ENCODE data around the gene NDUFC1. TPM values are rescaled to one million over a fixed set of nuclear protein-coding genes. Genes with fewer than 3 reads are reported as not detected.
"Not testable (repeated sequence)": the region's sequence is repeated elsewhere in the genome, so short reads cannot be mapped to it uniquely, and the experiment has no call there.

Gene NDUFC1
- polyA plus RNA-seq, 4 donors, result 90.9 to 194 (median 149) TPM

- WGBS, 3 donors, result 91 to 94% (median 93%) methylated on average over 4 of the region's 4 CpGs
- H3K27me3 ChIP-seq (ENCODE audit: control insufficient read depth in 3 of 3, insufficient read depth in 3 of 3, low read length in 3 of 3), result peaks cover 0 to 30% (median 16%) of the 10 kb centered on the region in 3 donors
- H3K9me3 ChIP-seq (ENCODE audit: control insufficient read depth in 2 of 2, insufficient read depth in 1 of 2, low read depth in 1 of 2, low read length in 1 of 2), result no peaks in the 10 kb centered on the region
- H3K27ac ChIP-seq (ENCODE audit: low read depth in 1 of 3, low read length in 2 of 3), result no peak overlapping the region
- FAIRE-seq (no peak), DNase-seq (no peak)
- H3K36me3 ChIP-seq (ENCODE audit: control insufficient read depth in 3 of 3, insufficient read depth in 2 of 3, low read depth in 1 of 3, low read length in 3 of 3), result no peaks in the 10 kb centered on the region
- peaks cover 0 to 8% (median 4%) of the 10 kb centered on the region in 3 donors for H3K4me1 ChIP-seq (ENCODE audit: control insufficient read depth in 3 of 3, insufficient read depth in 2 of 3, low read depth in 1 of 3, low read length in 2 of 3)
- H3K4me3 ChIP-seq (ENCODE audit: low read depth in 1 of 3, low read length in 3 of 3), result no peak overlapping the region
These were observed 27.0 kb downstream of the NDUFC1 start for GRCh38 chr4:139275281-139275735.

- 89 to 100% (median 95%) methylated on average over 1 of the region's 1 CpG for WGBS, 3 donors
- Histone ChIP-seq H3K27ac (ENCODE audit: low read depth in 1 of 3, low read length in 2 of 3) (no peak overlapping the region), H3K36me3 (ENCODE audit: control insufficient read depth in 3 of 3, insufficient read depth in 2 of 3, low read depth in 1 of 3, low read length in 3 of 3) (no peaks in the 10 kb centered on the region), H3K27me3 (ENCODE audit: control insufficient read depth in 3 of 3, insufficient read depth in 3 of 3, low read length in 3 of 3) (peaks cover 0 to 24% (median 11%) of the 10 kb centered on the region in 3 donors), H3K4me1 (ENCODE audit: control insufficient read depth in 3 of 3, insufficient read depth in 2 of 3, low read depth in 1 of 3, low read length in 2 of 3) (peaks cover 0 to 8% (median 4%) of the 10 kb centered on the region in 3 donors), H3K4me3 (ENCODE audit: low read depth in 1 of 3, low read length in 3 of 3) (no peak overlapping the region), H3K9me3 (ENCODE audit: control insufficient read depth in 2 of 2, insufficient read depth in 1 of 2, low read depth in 1 of 2, low read length in 1 of 2) (no peaks in the 10 kb centered on the region)
- no peak for FAIRE-seq
- no peak for DNase-seq
These were observed 27.5 kb downstream of the NDUFC1 start for GRCh38 chr4:139274790-139275189.

- peaks cover 0 to 1% (median under 1%) of the 10 kb centered on the region in 3 donors for H3K4me1 ChIP-seq (ENCODE audit: control insufficient read depth in 3 of 3, insufficient read depth in 2 of 3, low read depth in 1 of 3, low read length in 2 of 3)
- peaks cover 0 to 15% (median 4%) of the 10 kb centered on the region in 3 donors for H3K27me3 ChIP-seq (ENCODE audit: control insufficient read depth in 3 of 3, insufficient read depth in 3 of 3, low read length in 3 of 3)
- no peaks in the 10 kb centered on the region for H3K36me3 ChIP-seq (ENCODE audit: control insufficient read depth in 3 of 3, insufficient read depth in 2 of 3, low read depth in 1 of 3, low read length in 3 of 3)
- H3K27ac ChIP-seq (ENCODE audit: low read depth in 1 of 3, low read length in 2 of 3), result no peak overlapping the region
- FAIRE-seq (no peak), DNase-seq (no peak)
- WGBS, 3 donors, result 81 to 92% (median 83%) methylated on average over 1 of the region's 1 CpG
- H3K9me3 ChIP-seq (ENCODE audit: control insufficient read depth in 2 of 2, insufficient read depth in 1 of 2, low read depth in 1 of 2, low read length in 1 of 2), result no peaks in the 10 kb centered on the region
- no peak overlapping the region for H3K4me3 ChIP-seq (ENCODE audit: low read depth in 1 of 3, low read length in 3 of 3)
These were observed 28.4 kb downstream of the NDUFC1 start for GRCh38 chr4:139273835-139274234.

GRCh38 chr4:139267301-139267700, 35.0 kb downstream of the NDUFC1 start:
- FAIRE-seq, result no peak
- 90 to 100% (median 97%) methylated on average over 1 of the region's 1 CpG for WGBS, 3 donors
- no peak overlapping the region for H3K4me3 ChIP-seq (ENCODE audit: low read depth in 1 of 3, low read length in 3 of 3)

GRCh38 chr4:139266583-139267257, 35.6 kb downstream of the NDUFC1 start:
- no peaks in the 10 kb centered on the region for H3K9me3 ChIP-seq (ENCODE audit: control insufficient read depth in 2 of 2, insufficient read depth in 1 of 2, low read depth in 1 of 2, low read length in 1 of 2)
- H3K36me3 ChIP-seq (ENCODE audit: control insufficient read depth in 3 of 3, insufficient read depth in 2 of 3, low read depth in 1 of 3, low read length in 3 of 3), result no peaks in the 10 kb centered on the region
- WGBS, 3 donors, result 5 to 12% (median 7%) methylated on average over 14 of the region's 14 CpGs
- H3K27me3 ChIP-seq (ENCODE audit: control insufficient read depth in 3 of 3, insufficient read depth in 3 of 3, low read length in 3 of 3), result no peaks in the 10 kb centered on the region
- FAIRE-seq (no peak), DNase-seq (peak; percentile 66 to 81)
- H3K4me1 ChIP-seq (ENCODE audit: control insufficient read depth in 3 of 3, insufficient read depth in 2 of 3, low read depth in 1 of 3, low read length in 2 of 3), result no peaks in the 10 kb centered on the region
- H3K27ac ChIP-seq (ENCODE audit: low read depth in 1 of 3, low read length in 2 of 3), result peak overlapping the region in 1 of 3 donors; percentile 60
- H3K4me3 ChIP-seq (ENCODE audit: low read depth in 1 of 3, low read length in 3 of 3), result peak overlapping the region in 2 of 3 donors; percentile 21 to 30

More at GRCh38 chr4:139267301-139267700, 35.0 kb downstream of the NDUFC1 start:
- H3K36me3 ChIP-seq (ENCODE audit: control insufficient read depth in 3 of 3, insufficient read depth in 2 of 3, low read depth in 1 of 3, low read length in 3 of 3), result no peaks in the 10 kb centered on the region
- no peaks in the 10 kb centered on the region for H3K27me3 ChIP-seq (ENCODE audit: control insufficient read depth in 3 of 3, insufficient read depth in 3 of 3, low read length in 3 of 3)
- no peak overlapping the region for H3K27ac ChIP-seq (ENCODE audit: low read depth in 1 of 3, low read length in 2 of 3)
- H3K9me3 ChIP-seq (ENCODE audit: control insufficient read depth in 2 of 2, insufficient read depth in 1 of 2, low read depth in 1 of 2, low read length in 1 of 2), result no peaks in the 10 kb centered on the region
- no peak for DNase-seq
- H3K4me1 ChIP-seq (ENCODE audit: control insufficient read depth in 3 of 3, insufficient read depth in 2 of 3, low read depth in 1 of 3, low read length in 2 of 3), result no peaks in the 10 kb centered on the region

- Histone ChIP-seq H3K4me1 (ENCODE audit: control insufficient read depth in 3 of 3, insufficient read depth in 2 of 3, low read depth in 1 of 3, low read length in 2 of 3) (no peaks in the 10 kb centered on the region), H3K9me3 (ENCODE audit: control insufficient read depth in 2 of 2, insufficient read depth in 1 of 2, low read depth in 1 of 2, low read length in 1 of 2) (no peaks in the 10 kb centered on the region), H3K27me3 (ENCODE audit: control insufficient read depth in 3 of 3, insufficient read depth in 3 of 3, low read length in 3 of 3) (no peaks in the 10 kb centered on the region), H3K36me3 (ENCODE audit: control insufficient read depth in 3 of 3, insufficient read depth in 2 of 3, low read depth in 1 of 3, low read length in 3 of 3) (no peaks in the 10 kb centered on the region), H3K4me3 (ENCODE audit: low read depth in 1 of 3, low read length in 3 of 3) (peak overlapping the region in 1 of 3 donors; percentile 30), H3K27ac (ENCODE audit: low read depth in 1 of 3, low read length in 2 of 3) (peak overlapping the region in 1 of 3 donors; percentile 60)
- DNase-seq (no peak), FAIRE-seq (no peak)
- WGBS, 3 donors, result 2 to 15% (median 6%) methylated on average over 1 of the region's 1 CpG
These were observed 36.1 kb downstream of the NDUFC1 start for GRCh38 chr4:139266208-139266582.

- FAIRE-seq (no peak), DNase-seq (no peak)
- Histone ChIP-seq H3K27me3 (ENCODE audit: control insufficient read depth in 3 of 3, insufficient read depth in 3 of 3, low read length in 3 of 3) (no peaks in the 10 kb centered on the region), H3K27ac (ENCODE audit: low read depth in 1 of 3, low read length in 2 of 3) (no peak overlapping the region), H3K36me3 (ENCODE audit: control insufficient read depth in 3 of 3, insufficient read depth in 2 of 3, low read depth in 1 of 3, low read length in 3 of 3) (no peaks in the 10 kb centered on the region), H3K4me3 (ENCODE audit: low read depth in 1 of 3, low read length in 3 of 3) (no peak overlapping the region), H3K4me1 (ENCODE audit: control insufficient read depth in 3 of 3, insufficient read depth in 2 of 3, low read depth in 1 of 3, low read length in 2 of 3) (no peaks in the 10 kb centered on the region), H3K9me3 (ENCODE audit: control insufficient read depth in 2 of 2, insufficient read depth in 1 of 2, low read depth in 1 of 2, low read length in 1 of 2) (no peaks in the 10 kb centered on the region)
- 51 to 58% (median 55%) methylated on average over 3 of the region's 3 CpGs for WGBS, 3 donors
These were observed 36.6 kb downstream of the NDUFC1 start for GRCh38 chr4:139265654-139266053.

- H3K4me1 ChIP-seq (ENCODE audit: control insufficient read depth in 3 of 3, insufficient read depth in 2 of 3, low read depth in 1 of 3, low read length in 2 of 3), result no peaks in the 10 kb centered on the region
- H3K36me3 ChIP-seq (ENCODE audit: control insufficient read depth in 3 of 3, insufficient read depth in 2 of 3, low read depth in 1 of 3, low read length in 3 of 3), result no peaks in the 10 kb centered on the region
- no peak overlapping the region for H3K27ac ChIP-seq (ENCODE audit: low read depth in 1 of 3, low read length in 2 of 3)
- H3K27me3 ChIP-seq (ENCODE audit: control insufficient read depth in 3 of 3, insufficient read depth in 3 of 3, low read length in 3 of 3), result no peaks in the 10 kb centered on the region
- DNase-seq (no peak), FAIRE-seq (peak; percentile 39)
- WGBS, 3 donors, result 64 to 80% (median 74%) methylated on average over 2 of the region's 2 CpGs
- H3K4me3 ChIP-seq (ENCODE audit: low read depth in 1 of 3, low read length in 3 of 3), result no peak overlapping the region
- no peaks in the 10 kb centered on the region for H3K9me3 ChIP-seq (ENCODE audit: control insufficient read depth in 2 of 2, insufficient read depth in 1 of 2, low read depth in 1 of 2, low read length in 1 of 2)
These were observed 45.9 kb downstream of the NDUFC1 start for GRCh38 chr4:139256349-139256748.

GRCh38 chr4:139255581-139255980, 46.7 kb downstream of the NDUFC1 start:
- H3K4me3 ChIP-seq (ENCODE audit: low read depth in 1 of 3, low read length in 3 of 3); H3K9me3 ChIP-seq (ENCODE audit: control insufficient read depth in 2 of 2, insufficient read depth in 1 of 2, low read depth in 1 of 2, low read length in 1 of 2); H3K36me3 ChIP-seq (ENCODE audit: control insufficient read depth in 3 of 3, insufficient read depth in 2 of 3, low read depth in 1 of 3, low read length in 3 of 3); H3K27me3 ChIP-seq (ENCODE audit: control insufficient read depth in 3 of 3, insufficient read depth in 3 of 3, low read length in 3 of 3); DNase-seq; H3K4me1 ChIP-seq (ENCODE audit: control insufficient read depth in 3 of 3, insufficient read depth in 2 of 3, low read depth in 1 of 3, low read length in 2 of 3); H3K27ac ChIP-seq (ENCODE audit: low read depth in 1 of 3, low read length in 2 of 3); FAIRE-seq: not testable (repeated sequence)
- 88 to 93% (median 92%) methylated on average over 6 of the region's 6 CpGs for WGBS, 3 donors
